Osteocyte (in vitro differentiated cells): ENCODE results near the gene TMEM62. TPM values are rescaled to one million over a fixed set of nuclear protein-coding genes. Genes with fewer than 3 reads are reported as not detected.

Experiments
- DNase-seq: peaks from one replicate; pipeline ENCODE4 v3.0.0; 2021; ENCODE audit warnings: mixed read lengths; ENCODE audit not compliant: unreplicated experiment; ENCODE audit errors: extremely low spot score
- H3K27ac Mint-ChIP-seq: one replicate; pipeline ENCODE4 v1.8.0; 2021; ENCODE audit warnings: mild to moderate bottlenecking, mixed read lengths; ENCODE audit not compliant: unreplicated experiment
- H3K27me3 Mint-ChIP-seq: one replicate; pipeline ENCODE4 v1.8.0; 2021; ENCODE audit warnings: mixed read lengths; ENCODE audit not compliant: unreplicated experiment
- H3K36me3 Mint-ChIP-seq: one replicate; pipeline ENCODE4 v1.8.0; 2021; ENCODE audit warnings: mixed read lengths; ENCODE audit not compliant: unreplicated experiment
- H3K4me1 Mint-ChIP-seq: one replicate; pipeline ENCODE4 v1.8.0; 2021; ENCODE audit warnings: mixed read lengths; ENCODE audit not compliant: unreplicated experiment
- H3K4me3 Mint-ChIP-seq: one replicate; pipeline ENCODE4 v1.8.0; 2021; ENCODE audit warnings: mild to moderate bottlenecking, moderate library complexity, mixed read lengths; ENCODE audit not compliant: unreplicated experiment
- H3K9me3 Mint-ChIP-seq: one replicate; pipeline ENCODE4 v1.8.0; 2021; ENCODE audit warnings: mixed read lengths; ENCODE audit not compliant: unreplicated experiment
- CTCF ChIP-seq: fragments of 200-600 bp; sonication (generic); IDR thresholded peaks from 2 replicates; pipeline ENCODE4 v1.5.0; 2021; ENCODE audit warnings: antibody characterized with exemption, mild to moderate bottlenecking, moderate library complexity
- total RNA-seq: library from RNA; stranded (reverse); gene quantifications from 2 replicates; pipeline ENCODE4 v1.2.1, GENCODE V29; 2021

Gene TMEM62
- total RNA-seq, 1 donor from 2014 or later: 11.7 TPM

- Mint-ChIP-seq H3K27me3 (peaks cover 22% of the 10 kb centered on the region), H3K9me3 (no peaks in the 10 kb centered on the region), H3K36me3 (no peaks in the 10 kb centered on the region)
These were observed 80.8 kb downstream of the TMEM62 start for GRCh38 chr15:43214169-43214568.

GRCh38 chr15:43214592-43215295 lies 81.4 kb downstream of the TMEM62 start:
- no peak overlapping the region for H3K27ac Mint-ChIP-seq
- no peak for TF ChIP-seq CTCF
- DNase-seq: no peak
- H3K9me3 Mint-ChIP-seq: no peaks in the 10 kb centered on the region
- H3K27me3 Mint-ChIP-seq: peaks cover 16% of the 10 kb centered on the region
- peaks cover 10% of the 10 kb centered on the region for H3K4me1 Mint-ChIP-seq
- no peak overlapping the region for H3K4me3 Mint-ChIP-seq
- no peaks in the 10 kb centered on the region for H3K36me3 Mint-ChIP-seq

More at GRCh38 chr15:43214169-43214568, 80.8 kb downstream of the TMEM62 start:
- no peak overlapping the region for H3K4me3 Mint-ChIP-seq
- no peak overlapping the region for H3K27ac Mint-ChIP-seq
- no peak for DNase-seq
- H3K4me1 Mint-ChIP-seq: peaks cover 4% of the 10 kb centered on the region
- no peak for TF ChIP-seq CTCF

GRCh38 chr15:43215961-43216360 lies 82.6 kb downstream of the TMEM62 start:
- no peaks in the 10 kb centered on the region for H3K9me3 Mint-ChIP-seq
- no peak overlapping the region for H3K4me3 Mint-ChIP-seq
- TF ChIP-seq CTCF: no peak
- H3K27me3 Mint-ChIP-seq: peaks cover 16% of the 10 kb centered on the region
- DNase-seq: no peak
- H3K27ac Mint-ChIP-seq: no peak overlapping the region
- no peaks in the 10 kb centered on the region for H3K36me3 Mint-ChIP-seq
- peaks cover 15% of the 10 kb centered on the region for H3K4me1 Mint-ChIP-seq

- Mint-ChIP-seq H3K27me3 (peaks cover 39% of the 10 kb centered on the region), H3K27ac (peak overlapping the region; percentile 44), H3K36me3 (no peaks in the 10 kb centered on the region), H3K4me1 (peaks cover 15% of the 10 kb centered on the region), H3K4me3 (no peak overlapping the region), H3K9me3 (no peaks in the 10 kb centered on the region)
- DNase-seq: no peak
- peak; percentile 35 for TF ChIP-seq CTCF
These were observed 85.7 kb downstream of the TMEM62 start for GRCh38 chr15:43218908-43219706.
